ENCODE measurements around the gene LRP1.

DNA sequence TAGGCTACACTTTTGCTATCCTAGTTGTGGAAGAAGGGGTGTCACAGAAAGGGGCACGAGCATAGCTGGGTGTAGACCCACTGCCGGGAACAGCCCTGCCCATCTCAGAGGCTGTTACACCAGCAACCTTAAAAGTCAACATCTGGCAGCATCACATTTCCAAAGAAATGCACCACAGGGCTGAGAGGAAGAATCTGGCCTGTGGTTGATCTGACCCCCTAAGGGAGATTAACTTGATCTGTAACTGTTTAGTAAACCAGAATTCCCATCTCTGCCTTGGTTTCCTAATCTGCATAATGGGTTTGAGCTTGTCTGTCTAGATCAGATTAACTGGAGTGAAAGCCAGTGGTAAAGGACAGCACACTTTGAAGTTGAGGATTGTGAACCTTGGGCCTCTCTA, 17.8 kb downstream of the LRP1 start:
- TF ChIP-seq, protein P1, sequence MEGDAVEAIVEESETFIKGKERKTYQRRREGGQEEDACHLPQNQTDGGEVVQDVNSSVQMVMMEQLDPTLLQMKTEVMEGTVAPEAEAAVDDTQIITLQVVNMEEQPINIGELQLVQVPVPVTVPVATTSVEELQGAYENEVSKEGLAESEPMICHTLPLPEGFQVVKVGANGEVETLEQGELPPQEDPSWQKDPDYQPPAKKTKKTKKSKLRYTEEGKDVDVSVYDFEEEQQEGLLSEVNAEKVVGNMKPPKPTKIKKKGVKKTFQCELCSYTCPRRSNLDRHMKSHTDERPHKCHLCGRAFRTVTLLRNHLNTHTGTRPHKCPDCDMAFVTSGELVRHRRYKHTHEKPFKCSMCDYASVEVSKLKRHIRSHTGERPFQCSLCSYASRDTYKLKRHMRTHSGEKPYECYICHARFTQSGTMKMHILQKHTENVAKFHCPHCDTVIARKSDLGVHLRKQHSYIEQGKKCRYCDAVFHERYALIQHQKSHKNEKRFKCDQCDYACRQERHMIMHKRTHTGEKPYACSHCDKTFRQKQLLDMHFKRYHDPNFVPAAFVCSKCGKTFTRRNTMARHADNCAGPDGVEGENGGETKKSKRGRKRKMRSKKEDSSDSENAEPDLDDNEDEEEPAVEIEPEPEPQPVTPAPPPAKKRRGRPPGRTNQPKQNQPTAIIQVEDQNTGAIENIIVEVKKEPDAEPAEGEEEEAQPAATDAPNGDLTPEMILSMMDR (IDR thresholded peaks at IDR 0.05; ENCODE audit: insufficient read depth, low read length), result no peak
- TF ChIP-seq, protein P2, sequence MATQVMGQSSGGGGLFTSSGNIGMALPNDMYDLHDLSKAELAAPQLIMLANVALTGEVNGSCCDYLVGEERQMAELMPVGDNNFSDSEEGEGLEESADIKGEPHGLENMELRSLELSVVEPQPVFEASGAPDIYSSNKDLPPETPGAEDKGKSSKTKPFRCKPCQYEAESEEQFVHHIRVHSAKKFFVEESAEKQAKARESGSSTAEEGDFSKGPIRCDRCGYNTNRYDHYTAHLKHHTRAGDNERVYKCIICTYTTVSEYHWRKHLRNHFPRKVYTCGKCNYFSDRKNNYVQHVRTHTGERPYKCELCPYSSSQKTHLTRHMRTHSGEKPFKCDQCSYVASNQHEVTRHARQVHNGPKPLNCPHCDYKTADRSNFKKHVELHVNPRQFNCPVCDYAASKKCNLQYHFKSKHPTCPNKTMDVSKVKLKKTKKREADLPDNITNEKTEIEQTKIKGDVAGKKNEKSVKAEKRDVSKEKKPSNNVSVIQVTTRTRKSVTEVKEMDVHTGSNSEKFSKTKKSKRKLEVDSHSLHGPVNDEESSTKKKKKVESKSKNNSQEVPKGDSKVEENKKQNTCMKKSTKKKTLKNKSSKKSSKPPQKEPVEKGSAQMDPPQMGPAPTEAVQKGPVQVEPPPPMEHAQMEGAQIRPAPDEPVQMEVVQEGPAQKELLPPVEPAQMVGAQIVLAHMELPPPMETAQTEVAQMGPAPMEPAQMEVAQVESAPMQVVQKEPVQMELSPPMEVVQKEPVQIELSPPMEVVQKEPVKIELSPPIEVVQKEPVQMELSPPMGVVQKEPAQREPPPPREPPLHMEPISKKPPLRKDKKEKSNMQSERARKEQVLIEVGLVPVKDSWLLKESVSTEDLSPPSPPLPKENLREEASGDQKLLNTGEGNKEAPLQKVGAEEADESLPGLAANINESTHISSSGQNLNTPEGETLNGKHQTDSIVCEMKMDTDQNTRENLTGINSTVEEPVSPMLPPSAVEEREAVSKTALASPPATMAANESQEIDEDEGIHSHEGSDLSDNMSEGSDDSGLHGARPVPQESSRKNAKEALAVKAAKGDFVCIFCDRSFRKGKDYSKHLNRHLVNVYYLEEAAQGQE (IDR thresholded peaks at IDR 0.05; ENCODE audit: insufficient replicate concordance, low read depth), result no peak
